Loucy (cell line): Measurements from ENCODE around the gene CLTB.

ENCODE experiments used
- CTCF ChIP-seq: fragments of 200-600 bp; sonication (generic); conservative IDR thresholded peaks from 2 replicates; pipeline ENCODE4 v1.5.1; 2014; ENCODE audit warnings: mild to moderate bottlenecking, antibody characterized with exemption, low read length
- EZH2phosphoT487 ChIP-seq: fragments of 200-600 bp; IDR thresholded peaks from 2 replicates; pipeline ENCODE4 v1.6.1; 2018; ENCODE audit warnings: antibody characterized with exemption, mild to moderate bottlenecking, moderate library complexity, borderline replicate concordance

- TF ChIP-seq CTCF: no peak
- no peak for TF ChIP-seq EZH2phosphoT487
These were observed 29.8 kb upstream of the CLTB start for GRCh38 chr5:176446028-176446665.
